ENCODE results near the gene RAB3C. TPM values are rescaled to one million over a fixed set of nuclear protein-coding genes. Genes with fewer than 3 reads are reported as not detected.

The RAB3C gene
- total and polyA plus RNA-seq, 2 donors = 0.19 to 0.66 TPM

DNA sequence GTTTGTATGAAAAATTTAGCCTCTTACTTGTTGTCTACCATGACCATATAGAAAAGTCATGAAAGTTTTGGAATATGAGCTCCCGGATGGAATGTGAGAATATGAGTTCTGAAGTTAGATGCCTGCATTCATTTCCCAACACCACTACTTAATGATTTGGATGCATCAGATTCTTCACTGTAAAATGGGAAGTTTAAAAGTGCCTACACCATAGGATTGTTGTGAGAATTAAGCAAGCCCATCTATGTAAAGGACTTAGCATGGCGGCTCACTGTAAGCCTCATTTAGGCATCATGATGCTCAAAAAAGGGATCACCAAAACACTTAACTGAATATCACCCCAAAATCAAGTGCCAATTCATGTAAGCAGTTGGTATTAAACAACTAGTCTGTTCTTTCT, 177.3 kb downstream of the RAB3C start:
- DNase-seq (ENCODE audit: low read depth in 6 of 9, low spot score in 9 of 9) = no peak
- Histone ChIP-seq H3K27me3 (ENCODE audit: control insufficient read depth in 2 of 2, insufficient read depth in 1 of 2, low read length in 1 of 2) (no peaks in the 10 kb centered on the region), H3K9me3 (ENCODE audit: control insufficient read depth in 2 of 2, insufficient read depth in 1 of 2, low read length in 1 of 2) (no peaks in the 10 kb centered on the region), H3K4me3 (ENCODE audit: low read length in 2 of 2) (peak overlapping the region; percentile 14 to 29), H3K27ac (ENCODE audit: low read depth in 1 of 2, low read length in 1 of 2) (peak overlapping the region in 1 of 2 donors; percentile 20), H3K4me1 (ENCODE audit: control insufficient read depth in 2 of 2, insufficient read depth in 2 of 2, low read length in 2 of 2) (peaks cover 0 to 3% of the 10 kb centered on the region in 2 donors), H3K36me3 (ENCODE audit: control insufficient read depth in 2 of 2, insufficient read depth in 2 of 2, low read length in 1 of 2) (no peaks in the 10 kb centered on the region)
- WGBS = 94% methylated on average over 2 of the region's 2 CpGs

DNA sequence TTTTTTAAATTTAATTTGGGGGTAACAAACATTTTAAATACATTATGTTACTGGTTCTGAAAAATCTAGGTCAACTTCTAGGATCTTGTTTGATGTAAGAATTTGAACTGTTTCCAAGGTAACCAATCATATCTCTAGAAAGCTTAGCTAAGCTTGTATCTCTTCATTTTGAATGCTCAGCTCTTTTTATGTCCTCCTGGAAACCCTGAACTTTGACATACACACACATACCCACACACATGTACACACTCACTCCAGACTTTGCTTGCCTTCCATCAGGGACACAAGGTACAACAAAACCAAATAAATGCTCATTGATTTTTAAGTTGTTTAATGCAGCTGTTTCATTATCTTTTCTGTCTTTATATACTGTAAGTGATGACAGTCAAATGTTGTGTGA, 178.5 kb downstream of the RAB3C start:
- Histone ChIP-seq H3K27ac (ENCODE audit: low read depth in 1 of 2, low read length in 1 of 2) (no peak overlapping the region), H3K9me3 (ENCODE audit: control insufficient read depth in 2 of 2, insufficient read depth in 1 of 2, low read length in 1 of 2) (no peaks in the 10 kb centered on the region), H3K36me3 (ENCODE audit: control insufficient read depth in 2 of 2, insufficient read depth in 2 of 2, low read length in 1 of 2) (no peaks in the 10 kb centered on the region), H3K4me1 (ENCODE audit: control insufficient read depth in 2 of 2, insufficient read depth in 2 of 2, low read length in 2 of 2) (peaks cover 0 to 3% of the 10 kb centered on the region in 2 donors), H3K4me3 (ENCODE audit: low read length in 2 of 2) (no peak overlapping the region), H3K27me3 (ENCODE audit: control insufficient read depth in 2 of 2, insufficient read depth in 1 of 2, low read length in 1 of 2) (no peaks in the 10 kb centered on the region)
- peak in 5 of 9 donors; percentile 11 to 50 (median 14) for DNase-seq (ENCODE audit: low read depth in 6 of 9, low spot score in 9 of 9)

DNA sequence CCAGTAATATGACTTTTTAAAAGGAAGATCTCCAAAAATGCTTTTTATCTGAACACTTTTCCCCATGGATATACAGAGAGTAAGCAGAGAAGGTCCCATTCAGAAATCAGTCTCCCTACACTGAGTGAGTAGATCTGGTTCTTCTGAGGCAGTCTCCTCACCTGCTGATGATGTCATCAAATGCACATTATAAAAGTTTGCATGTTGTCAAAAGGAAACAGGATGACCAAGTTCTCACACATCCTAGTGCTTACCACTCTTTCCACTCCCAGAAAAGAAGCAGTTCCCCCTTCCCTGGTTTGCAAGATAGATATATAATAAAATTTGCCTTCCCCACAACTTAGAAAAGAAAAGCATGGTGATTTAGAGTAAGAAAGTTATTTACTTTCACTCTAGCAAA, 180.5 kb downstream of the RAB3C start:
- Histone ChIP-seq H3K27me3 (ENCODE audit: control insufficient read depth in 2 of 2, insufficient read depth in 1 of 2, low read length in 1 of 2) (no peaks in the 10 kb centered on the region), H3K4me3 (ENCODE audit: low read length in 2 of 2) (no peak overlapping the region), H3K36me3 (ENCODE audit: control insufficient read depth in 2 of 2, insufficient read depth in 2 of 2, low read length in 1 of 2) (no peaks in the 10 kb centered on the region), H3K27ac (ENCODE audit: low read depth in 1 of 2, low read length in 1 of 2) (no peak overlapping the region), H3K9me3 (ENCODE audit: control insufficient read depth in 2 of 2, insufficient read depth in 1 of 2, low read length in 1 of 2) (no peaks in the 10 kb centered on the region), H3K4me1 (ENCODE audit: control insufficient read depth in 2 of 2, insufficient read depth in 2 of 2, low read length in 2 of 2) (peaks cover 0 to 3% of the 10 kb centered on the region in 2 donors)
- DNase-seq (ENCODE audit: low read depth in 6 of 9, low spot score in 9 of 9) = no peak

DNA sequence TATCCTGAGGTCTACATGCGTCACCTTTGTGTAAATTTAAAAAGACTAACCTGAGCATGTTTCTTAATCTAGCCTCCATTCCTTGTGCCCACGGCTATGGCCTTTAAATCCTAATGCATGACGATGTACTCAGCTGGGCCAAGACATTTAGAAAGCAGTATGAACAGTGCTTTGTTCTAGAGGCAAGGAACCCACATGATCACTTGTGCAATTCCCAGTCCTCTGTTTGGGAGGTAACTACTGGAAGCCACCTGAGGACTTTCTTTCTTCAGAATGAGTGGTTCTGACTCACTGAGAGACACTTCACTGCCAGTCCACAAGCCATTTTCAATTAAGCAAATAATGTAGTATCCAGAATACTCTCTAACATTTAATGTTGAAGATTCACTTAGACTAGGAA, 181.3 kb downstream of the RAB3C start:
- no peak for DNase-seq (ENCODE audit: low read depth in 6 of 9, low spot score in 9 of 9)
- H3K36me3 ChIP-seq (ENCODE audit: control insufficient read depth in 2 of 2, insufficient read depth in 2 of 2, low read length in 1 of 2) = no peaks in the 10 kb centered on the region
- H3K9me3 ChIP-seq (ENCODE audit: control insufficient read depth in 2 of 2, insufficient read depth in 1 of 2, low read length in 1 of 2) = no peaks in the 10 kb centered on the region
- H3K4me3 ChIP-seq (ENCODE audit: low read length in 2 of 2) = no peak overlapping the region
- no peak overlapping the region for H3K27ac ChIP-seq (ENCODE audit: low read depth in 1 of 2, low read length in 1 of 2)
- 98% methylated on average over 3 of the region's 3 CpGs for WGBS
- peaks cover 0 to under 1% of the 10 kb centered on the region in 2 donors for H3K4me1 ChIP-seq (ENCODE audit: control insufficient read depth in 2 of 2, insufficient read depth in 2 of 2, low read length in 2 of 2)
- H3K27me3 ChIP-seq (ENCODE audit: control insufficient read depth in 2 of 2, insufficient read depth in 1 of 2, low read length in 1 of 2) = no peaks in the 10 kb centered on the region

DNA sequence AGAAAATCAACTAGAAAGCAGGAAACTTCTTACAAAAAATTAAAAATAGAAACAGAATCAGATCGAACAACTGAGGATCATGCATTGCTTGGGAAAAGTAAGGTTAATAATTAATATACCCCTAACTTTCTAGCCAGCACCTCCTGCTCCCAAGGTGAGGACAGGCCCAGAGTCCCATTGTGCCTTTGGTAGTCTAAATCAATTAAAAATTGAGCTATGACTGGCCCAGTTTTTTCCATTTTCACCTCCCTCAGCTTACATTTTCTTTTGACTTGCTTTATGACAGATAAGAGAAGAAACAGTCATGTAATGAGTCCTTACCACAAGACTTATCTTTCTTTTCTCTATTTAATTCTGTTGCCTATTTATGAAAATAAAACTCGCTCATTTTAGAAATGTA, 182.2 kb downstream of the RAB3C start:
- H3K27me3 ChIP-seq (ENCODE audit: control insufficient read depth in 2 of 2, insufficient read depth in 1 of 2, low read length in 1 of 2) = no peaks in the 10 kb centered on the region
- H3K4me1 ChIP-seq (ENCODE audit: control insufficient read depth in 2 of 2, insufficient read depth in 2 of 2, low read length in 2 of 2) = no peaks in the 10 kb centered on the region
- no peak overlapping the region for H3K4me3 ChIP-seq (ENCODE audit: low read length in 2 of 2)
- 95% methylated on average over 2 of the region's 2 CpGs for WGBS
- no peaks in the 10 kb centered on the region for H3K9me3 ChIP-seq (ENCODE audit: control insufficient read depth in 2 of 2, insufficient read depth in 1 of 2, low read length in 1 of 2)
- no peak for DNase-seq (ENCODE audit: low read depth in 6 of 9, low spot score in 9 of 9)
- H3K27ac ChIP-seq (ENCODE audit: low read depth in 1 of 2, low read length in 1 of 2) = no peak overlapping the region
- no peaks in the 10 kb centered on the region for H3K36me3 ChIP-seq (ENCODE audit: control insufficient read depth in 2 of 2, insufficient read depth in 2 of 2, low read length in 1 of 2)

DNA sequence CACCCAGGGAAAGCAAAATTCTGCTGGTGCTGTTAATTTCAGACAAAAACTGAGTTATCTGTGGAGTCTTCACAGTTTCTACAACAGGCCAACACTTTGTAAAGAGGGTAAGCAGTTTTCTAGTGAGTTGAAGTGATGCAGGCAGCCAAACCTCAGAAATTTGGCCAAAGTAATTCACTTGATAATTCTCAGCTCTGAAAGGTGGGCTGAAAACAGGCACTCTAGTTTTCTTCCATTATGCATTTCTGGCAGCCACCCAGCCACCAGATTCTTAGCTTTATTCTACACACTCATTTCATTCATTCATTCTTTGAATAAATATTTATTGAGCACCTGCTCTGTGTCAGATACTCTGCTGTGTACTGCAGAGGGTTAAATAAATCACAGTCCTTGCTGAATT, 184.2 kb downstream of the RAB3C start:
- no peak for DNase-seq (ENCODE audit: low read depth in 6 of 9, low spot score in 9 of 9)
- Histone ChIP-seq H3K4me1 (ENCODE audit: control insufficient read depth in 2 of 2, insufficient read depth in 2 of 2, low read length in 2 of 2) (no peaks in the 10 kb centered on the region), H3K36me3 (ENCODE audit: control insufficient read depth in 2 of 2, insufficient read depth in 2 of 2, low read length in 1 of 2) (no peaks in the 10 kb centered on the region), H3K4me3 (ENCODE audit: low read length in 2 of 2) (no peak overlapping the region), H3K27me3 (ENCODE audit: control insufficient read depth in 2 of 2, insufficient read depth in 1 of 2, low read length in 1 of 2) (no peaks in the 10 kb centered on the region), H3K9me3 (ENCODE audit: control insufficient read depth in 2 of 2, insufficient read depth in 1 of 2, low read length in 1 of 2) (no peaks in the 10 kb centered on the region), H3K27ac (ENCODE audit: low read depth in 1 of 2, low read length in 1 of 2) (no peak overlapping the region)

DNA sequence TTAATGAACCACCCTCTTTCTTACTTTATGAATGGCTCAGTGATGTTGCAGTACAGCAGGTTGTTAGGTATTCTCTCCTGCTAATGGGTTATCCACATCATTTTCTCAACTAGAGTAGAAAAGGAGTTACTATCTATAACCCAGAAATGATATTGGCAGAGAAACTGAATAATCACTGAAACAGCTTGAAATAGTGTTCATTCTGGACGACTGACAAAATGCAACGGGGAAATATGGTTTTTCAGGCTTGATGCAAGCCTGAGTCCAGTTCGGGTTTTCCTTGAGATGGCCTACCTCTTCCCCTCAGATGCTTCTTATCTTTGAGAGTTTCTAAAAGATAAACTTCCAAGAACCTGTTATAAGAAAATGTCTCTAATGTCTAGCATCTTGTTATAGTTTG, 187.3 kb downstream of the RAB3C start:
- WGBS = 96% methylated on average over 3 of the region's 3 CpGs
- no peaks in the 10 kb centered on the region for H3K36me3 ChIP-seq (ENCODE audit: control insufficient read depth in 2 of 2, insufficient read depth in 2 of 2, low read length in 1 of 2)
- H3K4me1 ChIP-seq (ENCODE audit: control insufficient read depth in 2 of 2, insufficient read depth in 2 of 2, low read length in 2 of 2) = no peaks in the 10 kb centered on the region
- no peak overlapping the region for H3K4me3 ChIP-seq (ENCODE audit: low read length in 2 of 2)
- no peaks in the 10 kb centered on the region for H3K27me3 ChIP-seq (ENCODE audit: control insufficient read depth in 2 of 2, insufficient read depth in 1 of 2, low read length in 1 of 2)
- H3K9me3 ChIP-seq (ENCODE audit: control insufficient read depth in 2 of 2, insufficient read depth in 1 of 2, low read length in 1 of 2) = no peaks in the 10 kb centered on the region
- no peak for DNase-seq (ENCODE audit: low read depth in 6 of 9, low spot score in 9 of 9)
- no peak overlapping the region for H3K27ac ChIP-seq (ENCODE audit: low read depth in 1 of 2, low read length in 1 of 2)

DNA sequence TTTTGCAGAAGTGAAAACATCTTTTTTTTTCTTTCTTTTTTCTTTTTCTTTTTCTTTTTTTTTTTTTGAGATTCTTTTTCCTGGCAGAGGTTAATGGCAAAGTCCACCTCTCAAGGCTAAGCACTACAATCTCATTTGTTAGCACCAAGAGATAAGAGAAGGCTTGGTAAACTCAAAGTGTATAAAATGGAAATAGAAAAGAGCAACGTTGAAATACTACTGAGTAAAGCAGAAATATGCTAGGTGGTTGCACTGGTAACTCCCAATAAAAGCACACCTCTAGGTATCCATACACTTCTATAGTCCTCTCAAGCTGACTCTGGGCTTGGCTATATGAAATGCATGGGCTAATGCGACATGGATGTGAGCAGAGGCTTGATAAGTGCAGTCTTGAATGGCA, 188.9 kb downstream of the RAB3C start:
- H3K27ac ChIP-seq (ENCODE audit: low read depth in 1 of 2, low read length in 1 of 2) = no peak overlapping the region
- H3K4me1 ChIP-seq (ENCODE audit: control insufficient read depth in 2 of 2, insufficient read depth in 2 of 2, low read length in 2 of 2) = no peaks in the 10 kb centered on the region
- H3K9me3 ChIP-seq (ENCODE audit: control insufficient read depth in 2 of 2, insufficient read depth in 1 of 2, low read length in 1 of 2) = no peaks in the 10 kb centered on the region
- H3K27me3 ChIP-seq (ENCODE audit: control insufficient read depth in 2 of 2, insufficient read depth in 1 of 2, low read length in 1 of 2) = no peaks in the 10 kb centered on the region
- H3K4me3 ChIP-seq (ENCODE audit: low read length in 2 of 2) = no peak overlapping the region
- H3K36me3 ChIP-seq (ENCODE audit: control insufficient read depth in 2 of 2, insufficient read depth in 2 of 2, low read length in 1 of 2) = no peaks in the 10 kb centered on the region
- DNase-seq (ENCODE audit: low read depth in 6 of 9, low spot score in 9 of 9) = no peak
- WGBS = 95% methylated on average over 2 of the region's 2 CpGs

DNA sequence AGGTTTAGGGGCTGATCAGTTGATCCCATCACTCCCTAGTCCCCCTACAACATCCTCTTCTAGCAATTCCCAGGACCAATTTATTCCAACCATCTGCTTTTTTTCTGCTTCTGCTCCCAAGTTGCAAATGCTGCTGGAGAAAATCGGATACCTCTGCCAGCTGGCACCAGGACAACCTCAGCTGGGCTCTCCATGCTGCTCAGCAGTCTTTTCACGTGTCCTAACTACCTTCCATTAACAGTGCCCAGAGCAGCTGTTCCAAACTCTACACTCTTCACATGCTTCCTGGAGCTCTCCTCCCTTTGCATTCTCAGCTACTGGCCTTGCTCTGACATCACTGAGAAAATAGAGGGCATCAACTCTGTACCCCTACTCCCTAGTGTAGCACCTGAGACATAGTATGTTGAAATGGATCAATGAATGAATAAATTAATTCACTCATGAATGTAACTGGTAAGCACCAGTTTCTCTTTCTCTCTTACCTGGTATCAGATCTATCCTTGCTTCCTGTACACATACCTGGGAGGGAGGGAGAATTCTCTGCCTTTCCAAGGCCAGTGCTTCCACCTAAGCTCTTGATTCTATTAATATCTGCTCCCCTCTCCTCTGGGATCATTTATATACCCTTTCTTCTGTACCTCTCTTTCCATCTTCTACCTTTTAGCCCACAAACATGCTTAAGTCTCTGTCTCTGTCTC, 191.0 kb downstream of the RAB3C start:
- Histone ChIP-seq H3K36me3 (ENCODE audit: control insufficient read depth in 2 of 2, insufficient read depth in 2 of 2, low read length in 1 of 2) (no peaks in the 10 kb centered on the region), H3K4me3 (ENCODE audit: low read length in 2 of 2) (no peak overlapping the region), H3K27ac (ENCODE audit: low read depth in 1 of 2, low read length in 1 of 2) (no peak overlapping the region), H3K4me1 (ENCODE audit: control insufficient read depth in 2 of 2, insufficient read depth in 2 of 2, low read length in 2 of 2) (no peaks in the 10 kb centered on the region), H3K27me3 (ENCODE audit: control insufficient read depth in 2 of 2, insufficient read depth in 1 of 2, low read length in 1 of 2) (no peaks in the 10 kb centered on the region), H3K9me3 (ENCODE audit: control insufficient read depth in 2 of 2, insufficient read depth in 1 of 2, low read length in 1 of 2) (no peaks in the 10 kb centered on the region)
- WGBS = 91% methylated on average over 2 of the region's 2 CpGs
- no peak for DNase-seq (ENCODE audit: low read depth in 6 of 9, low spot score in 9 of 9)

DNA sequence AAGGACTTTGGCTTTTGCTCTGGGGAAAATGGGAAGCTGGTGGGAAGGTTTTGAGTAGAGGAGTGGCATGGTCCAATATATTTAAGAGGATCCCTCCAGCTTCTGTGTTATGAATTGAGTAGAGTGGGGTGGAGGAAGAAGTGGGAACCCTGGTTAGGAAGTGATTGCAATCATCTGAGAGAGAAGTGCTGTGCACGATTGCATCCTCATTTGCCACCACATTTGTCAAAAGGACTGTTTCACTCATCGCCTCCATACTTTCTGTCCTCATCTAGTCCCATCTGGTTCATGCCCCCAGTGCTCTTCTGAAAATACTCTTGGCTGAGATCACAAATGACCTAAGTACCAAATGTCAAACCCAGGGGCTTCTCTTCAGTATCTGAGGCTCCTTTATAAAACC, 192.1 kb downstream of the RAB3C start:
- Histone ChIP-seq H3K4me3 (ENCODE audit: low read length in 2 of 2) (no peak overlapping the region), H3K36me3 (ENCODE audit: control insufficient read depth in 2 of 2, insufficient read depth in 2 of 2, low read length in 1 of 2) (no peaks in the 10 kb centered on the region), H3K27me3 (ENCODE audit: control insufficient read depth in 2 of 2, insufficient read depth in 1 of 2, low read length in 1 of 2) (no peaks in the 10 kb centered on the region), H3K27ac (ENCODE audit: low read depth in 1 of 2, low read length in 1 of 2) (no peak overlapping the region), H3K4me1 (ENCODE audit: control insufficient read depth in 2 of 2, insufficient read depth in 2 of 2, low read length in 2 of 2) (no peaks in the 10 kb centered on the region), H3K9me3 (ENCODE audit: control insufficient read depth in 2 of 2, insufficient read depth in 1 of 2, low read length in 1 of 2) (no peaks in the 10 kb centered on the region)
- whole genome bisulfite sequencing = 95% methylated on average over 2 of the region's 2 CpGs
- no peak for DNase-seq (ENCODE audit: low read depth in 6 of 9, low spot score in 9 of 9)
